HG03159 (cell line): ENCODE data around the gene DENND1A.
"Not testable (repeated sequence)": the region's sequence is repeated elsewhere in the genome, so short reads cannot be mapped to it uniquely, and the experiment has no call there.

ENCODE experiments used
- ATAC-seq: cut with Tn5 transposase; IDR thresholded peaks from one replicate; pipeline ENCODE4 v1.9.1; 2021; ENCODE audit warnings: mild to moderate bottlenecking, moderate library complexity; ENCODE audit not compliant: unreplicated experiment

The DENND1A gene

DNA sequence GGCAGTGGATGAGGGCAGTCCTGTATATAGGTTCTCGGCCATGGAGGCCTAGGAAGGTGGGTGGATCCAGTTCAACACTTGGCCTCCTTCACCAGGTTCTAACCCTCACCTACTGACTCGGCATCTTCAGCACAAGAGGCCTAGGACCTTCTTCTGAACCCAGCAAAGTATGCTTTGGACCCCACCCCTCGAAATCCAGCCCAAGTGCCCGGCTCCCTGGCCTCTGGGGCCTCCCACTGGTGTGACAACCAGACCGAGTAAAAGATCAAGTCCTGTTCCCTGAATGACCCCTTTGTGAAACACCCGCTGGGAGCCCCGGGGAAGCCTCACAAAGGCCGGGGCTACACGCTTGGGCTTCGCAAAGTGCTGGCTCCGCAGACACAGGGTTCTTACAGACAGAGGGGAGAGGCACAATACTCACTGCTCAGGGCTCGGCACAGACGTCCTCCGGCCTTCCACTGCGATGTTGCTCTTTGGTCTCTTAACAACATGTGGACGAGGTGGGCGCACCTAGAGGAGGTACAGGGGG, 526.9 kb downstream of the DENND1A start:
- ATAC-seq, result no peak

DNA sequence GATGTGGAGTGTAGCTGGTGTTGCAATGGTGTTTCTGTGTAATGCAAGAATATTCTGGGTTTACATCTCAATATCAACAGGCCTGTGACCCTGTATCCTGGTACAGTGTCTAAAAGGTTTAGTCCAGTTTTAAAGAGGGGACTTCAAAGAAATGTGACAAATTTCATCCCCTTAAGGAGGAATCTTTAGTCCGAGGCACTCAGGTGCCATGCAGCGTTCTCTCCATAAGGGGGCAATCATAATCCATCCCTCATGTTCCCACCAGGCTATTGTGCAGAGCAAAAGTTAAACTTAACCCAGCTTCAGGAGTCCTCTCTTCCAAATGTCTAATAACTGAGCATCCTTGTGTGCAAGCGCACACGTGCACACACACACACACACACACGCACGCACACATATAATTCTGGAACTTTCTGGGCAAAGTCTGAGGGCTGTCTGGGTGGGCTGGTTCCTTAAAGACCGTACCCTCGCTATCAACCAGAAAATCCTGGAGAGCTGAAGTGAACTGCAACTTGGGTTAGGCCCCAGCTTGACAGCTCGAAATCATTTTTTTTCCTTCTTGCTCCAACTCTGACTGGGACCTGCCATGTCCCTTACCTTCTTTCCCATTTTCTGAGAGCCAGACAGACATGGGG, 527.9 kb downstream of the DENND1A start:
- ATAC-seq, result no peak

DNA sequence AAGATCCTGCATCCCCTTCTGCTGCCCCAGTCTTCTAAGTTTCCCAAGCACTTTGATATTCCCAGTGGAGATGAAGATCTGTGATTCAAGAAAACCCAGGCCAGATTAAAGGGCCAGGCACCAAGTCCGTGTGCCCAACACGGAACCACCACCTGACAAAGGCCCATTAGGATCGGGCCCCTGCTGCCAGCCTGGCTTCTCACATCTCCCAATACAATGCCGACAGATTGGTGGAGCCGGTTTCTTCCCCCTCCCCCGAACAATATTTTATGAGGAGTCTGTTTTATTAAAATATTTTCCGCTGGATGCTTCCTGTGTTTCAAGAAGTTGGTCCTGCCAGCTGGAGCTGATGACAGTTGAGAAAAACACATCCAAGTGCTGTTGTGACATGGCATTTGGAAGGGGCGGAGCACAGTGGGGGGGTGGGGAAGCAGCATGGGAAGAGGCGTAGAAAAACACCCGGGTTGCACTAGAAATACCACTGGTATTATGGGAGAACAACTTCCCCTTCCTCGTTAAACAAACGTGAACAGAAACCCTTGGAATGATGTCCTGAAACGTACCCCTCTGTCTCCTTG, 528.9 kb downstream of the DENND1A start:
- no peak for ATAC-seq

DNA sequence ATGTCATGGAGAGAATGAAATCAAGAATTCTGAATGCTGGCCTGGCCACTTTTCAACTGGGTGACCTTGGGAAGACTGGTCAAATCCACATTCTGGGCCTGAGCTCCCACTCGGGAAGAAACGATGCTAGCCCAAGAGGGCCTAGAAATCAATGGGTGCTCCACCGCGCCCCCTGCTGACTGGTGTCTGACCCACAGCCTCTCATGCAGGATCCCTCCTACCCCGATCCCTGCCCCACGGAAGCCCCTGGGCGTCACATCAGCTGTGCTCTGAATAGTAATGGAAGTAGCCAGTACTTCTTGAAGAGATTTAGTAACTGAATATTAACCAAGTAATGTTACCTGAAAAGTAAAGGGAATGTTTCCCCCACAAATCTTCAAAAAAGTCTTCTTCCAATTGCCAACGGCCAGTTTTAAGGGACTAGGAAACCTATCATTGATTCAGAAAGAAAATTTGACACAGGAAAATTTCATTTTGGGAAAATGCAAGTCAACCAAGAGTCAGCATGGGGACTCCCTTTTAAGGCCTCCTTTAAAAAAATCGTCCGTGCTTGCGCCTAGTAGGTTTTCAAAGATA, 530.0 kb downstream of the DENND1A start:
- no peak for ATAC-seq

DNA sequence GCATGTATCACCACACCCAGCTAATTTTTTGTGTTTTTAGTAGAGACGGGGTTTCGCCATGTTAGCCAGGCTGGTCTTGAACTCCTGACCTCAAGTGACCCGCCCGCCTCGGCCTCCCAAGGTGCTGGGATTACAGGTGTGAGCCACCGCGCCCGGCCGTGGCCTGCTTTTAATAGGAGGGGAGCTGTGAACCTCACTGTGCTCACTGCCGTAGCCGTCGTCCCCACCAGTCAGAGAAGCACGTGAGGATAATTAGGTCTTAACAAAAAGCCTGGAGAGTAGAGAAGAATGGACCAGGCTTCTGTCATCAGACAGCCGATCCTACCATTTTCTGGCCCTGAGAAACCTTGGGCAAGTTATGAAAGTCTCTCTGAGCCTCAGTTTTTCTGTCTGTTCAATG, 531.0 kb downstream of the DENND1A start:
- ATAC-seq, result not testable (repeated sequence)

DNA sequence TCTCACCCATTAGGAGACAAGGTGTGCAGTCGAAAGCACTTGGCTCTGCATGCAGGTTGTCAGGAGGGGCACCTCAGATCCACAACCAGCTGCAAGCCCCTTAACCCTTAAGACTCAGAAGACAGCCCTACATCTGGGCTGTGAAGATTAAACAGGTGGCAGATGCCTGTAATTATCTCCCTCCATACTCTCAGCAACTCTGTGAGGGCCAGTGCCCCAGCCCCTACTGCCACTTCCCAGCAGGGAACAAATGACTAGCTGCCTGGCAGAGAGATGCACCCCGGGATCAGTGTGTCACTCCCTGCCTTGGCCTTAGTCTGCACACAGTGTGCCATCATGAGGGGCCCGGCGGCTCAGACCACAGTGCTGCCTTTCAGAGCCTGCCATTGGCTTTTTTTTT, 532.0 kb downstream of the DENND1A start:
- no peak for ATAC-seq

DNA sequence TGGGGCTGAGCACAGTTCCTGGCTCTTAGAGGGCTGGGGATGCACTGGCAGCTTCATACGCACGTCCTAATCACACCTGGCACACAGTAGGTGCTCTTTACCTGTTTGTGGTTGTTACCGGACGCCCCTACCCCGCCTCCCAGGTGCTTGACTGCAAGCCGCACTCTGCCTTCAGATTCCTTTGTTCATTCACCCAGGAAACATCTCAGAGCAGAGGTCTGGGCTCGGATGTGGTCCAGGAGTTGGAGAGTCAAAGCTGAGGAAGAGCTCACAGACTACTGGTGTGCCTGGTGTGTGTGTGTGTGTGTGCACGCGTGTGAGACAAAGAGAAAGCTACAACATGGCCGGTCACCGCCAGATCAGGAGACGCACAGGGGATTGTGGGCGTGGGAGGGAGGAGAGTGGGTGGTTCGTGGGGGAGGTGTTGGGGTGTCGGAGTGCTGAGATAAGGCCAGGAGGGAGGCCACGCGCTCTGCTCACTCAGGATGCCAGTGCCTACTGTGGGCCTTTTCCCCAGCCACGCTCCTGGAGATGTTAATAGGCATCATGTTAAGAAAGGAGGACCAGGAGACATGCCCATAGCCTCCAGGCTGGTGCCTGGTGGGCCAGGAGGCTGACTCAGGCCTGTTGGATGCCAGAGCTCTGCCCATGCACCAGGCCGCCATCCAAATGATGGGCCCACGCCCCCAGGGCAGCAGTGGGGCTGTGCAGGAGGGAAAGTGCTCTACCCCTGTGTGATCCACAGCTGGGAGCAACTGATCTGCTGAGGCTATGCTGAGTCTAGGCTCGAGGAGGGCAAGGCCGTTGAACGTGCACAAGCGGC, 534.0 kb downstream of the DENND1A start:
- no peak for ATAC-seq

DNA sequence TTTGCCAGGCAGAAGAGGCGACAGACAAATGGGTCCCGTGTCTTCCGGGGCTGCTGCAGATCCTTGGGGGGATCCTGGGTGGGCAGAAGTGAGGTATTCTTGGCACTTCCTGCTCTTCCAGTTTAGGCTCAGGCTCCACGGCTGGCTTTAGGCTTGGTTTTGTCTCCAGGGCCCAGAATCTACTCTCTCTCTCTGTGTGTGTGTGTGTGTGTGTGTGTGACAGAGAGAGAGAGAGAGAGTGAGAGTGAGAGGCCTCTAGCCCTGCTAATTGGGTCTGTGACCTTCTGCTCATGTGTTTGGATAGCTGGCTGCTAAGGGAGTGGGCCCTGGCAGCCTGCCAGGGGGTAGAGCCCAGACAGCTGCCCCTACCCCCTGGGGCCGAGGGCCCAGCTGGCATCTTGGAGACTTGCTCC, 534.6 kb downstream of the DENND1A start:
- no peak for ATAC-seq

DNA sequence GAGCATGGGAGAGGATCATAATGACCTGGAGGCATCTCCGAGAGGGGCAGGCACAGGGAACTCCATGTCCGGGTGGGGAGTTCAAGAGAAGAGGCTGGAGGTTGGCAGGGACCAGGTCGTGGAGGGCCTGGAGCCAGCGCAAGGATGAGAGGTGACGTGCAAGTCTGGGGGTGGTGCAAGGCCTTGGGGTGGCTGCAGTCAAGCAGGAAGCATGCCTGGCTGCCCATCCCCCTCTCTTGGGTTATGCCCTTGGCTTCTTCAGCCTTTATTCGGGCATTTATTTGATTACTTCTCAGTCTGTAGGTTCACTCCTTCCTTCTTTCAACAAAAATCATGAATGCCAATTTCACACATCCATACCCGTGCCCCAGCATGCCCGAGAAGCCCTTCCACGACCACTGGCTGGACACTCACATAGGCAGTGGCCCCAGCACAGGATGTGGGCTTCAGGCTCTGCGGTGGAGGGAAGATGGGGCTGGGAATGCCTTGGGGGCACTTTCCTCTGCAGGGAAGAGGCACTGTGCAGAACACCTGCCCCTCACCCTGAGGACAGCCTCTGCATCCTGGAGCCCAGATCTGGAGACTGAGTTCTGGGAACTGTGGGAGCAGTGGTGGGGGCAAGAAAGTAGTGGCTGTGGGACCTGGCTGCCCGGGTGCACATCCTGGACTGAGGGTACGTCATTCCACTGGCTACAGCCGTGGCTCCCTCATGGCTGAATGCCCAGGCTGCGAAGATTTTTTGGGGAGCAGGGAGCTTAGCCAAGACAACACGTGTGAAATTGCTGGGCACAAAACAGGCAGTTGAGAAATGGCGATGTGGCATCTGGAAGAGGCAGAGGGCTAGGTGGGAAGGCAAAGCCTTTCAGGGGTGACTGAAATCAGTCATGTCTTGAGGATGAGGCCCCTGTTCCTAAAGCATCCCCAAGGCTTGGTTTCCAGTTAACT, 535.4 kb downstream of the DENND1A start:
- no peak for ATAC-seq

DNA sequence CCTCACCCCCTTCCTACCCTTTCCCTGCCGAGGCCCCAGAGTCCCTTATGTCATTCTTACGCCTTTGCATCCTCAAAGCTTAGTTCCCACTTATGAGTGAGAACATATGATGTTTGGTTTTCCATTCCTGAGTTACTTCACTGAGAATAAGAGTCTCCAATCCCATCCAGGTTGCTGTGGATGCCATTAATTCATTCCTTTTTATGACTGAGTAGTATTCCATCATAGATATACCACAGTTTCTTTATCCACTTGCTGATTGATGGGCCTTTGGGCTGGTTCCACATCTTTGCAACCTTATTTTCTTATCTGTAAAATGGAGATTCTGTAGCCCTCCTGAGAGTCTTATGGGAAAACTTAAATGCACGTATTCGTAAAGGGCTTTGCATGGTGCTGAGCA, 537.1 kb downstream of the DENND1A start:
- ATAC-seq, result no peak

DNA sequence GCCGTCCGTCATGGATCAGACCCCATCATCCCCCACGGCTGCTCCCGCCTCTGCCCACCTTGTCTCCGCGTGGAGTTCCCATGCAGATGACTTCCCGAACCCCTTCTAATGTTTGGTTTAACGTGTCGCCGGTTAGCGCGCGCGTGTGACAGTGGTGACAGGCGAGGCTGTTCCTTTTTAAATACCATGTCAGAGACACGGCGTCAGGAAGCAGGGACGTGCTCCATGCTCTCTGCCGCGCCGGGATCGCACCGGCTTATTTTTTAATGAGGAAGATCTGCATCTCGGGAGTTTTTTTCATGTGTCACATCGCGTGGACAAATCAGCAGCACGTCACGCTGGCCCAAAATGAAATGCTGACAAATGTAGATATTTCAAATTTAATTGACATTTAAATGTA, 538.0 kb downstream of the DENND1A start:
- ATAC-seq, result no peak

DNA sequence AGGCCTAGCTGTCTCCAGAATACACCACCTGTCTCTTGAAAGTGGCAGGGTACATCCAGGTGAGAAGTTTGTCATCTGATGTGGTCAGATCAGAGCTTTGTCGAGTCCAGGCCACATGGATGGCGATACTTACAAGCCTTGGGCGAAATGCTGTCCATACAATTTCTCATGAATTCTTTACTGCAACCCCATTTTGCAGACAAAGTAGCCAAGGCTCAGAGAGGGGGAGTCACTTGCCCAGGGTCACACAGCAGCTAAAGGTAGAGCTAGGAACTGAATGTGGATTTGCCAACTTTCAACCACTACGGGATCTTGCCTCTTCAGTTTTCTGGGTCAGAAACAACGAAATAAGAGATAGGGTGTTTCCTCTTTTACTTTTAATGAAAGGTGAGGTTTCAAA, 538.7 kb downstream of the DENND1A start:
- ATAC-seq, result no peak

DNA sequence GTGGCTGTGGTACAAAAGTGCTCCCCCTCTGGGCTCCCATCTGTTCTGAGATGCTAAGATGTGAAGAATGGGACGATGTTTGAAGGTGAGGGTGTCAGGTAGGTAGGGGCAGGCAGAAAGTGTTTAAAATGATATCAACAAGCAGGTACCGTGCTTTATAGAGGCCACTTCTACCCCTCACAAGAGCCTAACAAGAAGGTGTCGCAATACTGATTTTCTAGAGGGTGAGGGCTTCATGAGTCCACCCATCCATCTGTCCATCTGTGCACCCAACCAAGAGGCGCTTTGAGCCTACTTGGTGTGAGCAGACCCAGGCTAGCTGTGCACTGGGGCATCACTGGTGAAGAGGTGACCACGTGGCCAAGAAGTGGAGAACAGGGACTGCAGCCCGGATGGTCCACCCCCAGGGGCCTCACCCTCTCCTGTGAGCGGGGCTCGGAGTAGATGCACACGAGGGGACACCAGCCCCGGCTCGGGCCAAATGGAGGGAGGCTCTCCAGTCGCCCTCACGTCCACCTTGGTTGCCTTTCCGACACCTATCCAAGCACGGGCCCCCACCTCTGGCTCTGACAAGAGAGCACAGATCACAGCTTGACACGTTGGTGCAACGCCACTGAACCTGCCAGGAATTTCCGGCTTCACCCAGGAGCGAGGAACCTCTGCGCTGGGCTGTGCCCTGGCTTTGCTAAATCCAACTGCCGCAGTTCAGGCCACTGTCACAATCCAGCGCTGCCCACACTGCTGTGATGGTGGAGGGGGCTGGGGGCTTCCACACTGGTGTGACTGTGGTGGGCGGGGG, 539.4 kb downstream of the DENND1A start:
- ATAC-seq, result no peak

DNA sequence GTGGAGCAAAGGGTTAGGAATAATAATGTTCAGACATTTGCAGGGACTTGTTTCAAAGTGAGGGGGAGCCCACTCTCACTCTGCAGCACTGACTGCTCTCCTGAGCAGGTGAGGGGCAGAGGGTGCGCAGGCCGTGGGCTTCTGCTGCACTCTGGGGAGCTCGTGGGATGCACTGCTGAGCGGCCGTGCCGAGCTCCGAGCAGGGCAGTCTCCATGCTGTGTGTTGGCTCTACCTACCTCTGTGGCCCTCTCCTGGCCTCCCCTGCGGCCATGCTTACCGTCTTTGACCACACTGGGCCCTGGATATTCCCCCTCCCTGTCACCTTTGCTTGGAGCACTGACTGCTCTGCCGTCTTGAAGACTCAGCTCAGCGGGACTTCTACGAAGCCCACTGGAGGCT, 540.2 kb downstream of the DENND1A start:
- no peak for ATAC-seq

DNA sequence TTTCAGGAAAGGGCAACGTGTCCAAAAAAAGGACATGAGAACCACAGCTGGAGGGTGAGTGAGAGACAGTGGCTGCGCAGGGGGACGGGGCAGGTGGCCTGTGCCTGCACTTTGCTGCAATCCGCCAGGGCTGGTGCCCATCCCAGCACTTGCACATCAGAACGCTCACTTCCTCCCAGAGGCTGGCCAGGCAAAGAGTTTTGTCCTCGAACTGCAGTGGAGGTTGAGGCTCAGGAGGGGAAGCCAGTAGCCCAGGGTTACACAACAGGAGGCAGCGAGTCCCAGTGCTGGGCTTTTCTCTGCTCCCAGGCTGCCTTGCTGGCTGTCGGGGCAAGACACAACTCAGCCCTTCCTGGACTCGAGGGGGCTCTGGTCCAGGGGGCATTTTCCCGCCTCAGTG, 540.9 kb downstream of the DENND1A start:
- ATAC-seq, result no peak

DNA sequence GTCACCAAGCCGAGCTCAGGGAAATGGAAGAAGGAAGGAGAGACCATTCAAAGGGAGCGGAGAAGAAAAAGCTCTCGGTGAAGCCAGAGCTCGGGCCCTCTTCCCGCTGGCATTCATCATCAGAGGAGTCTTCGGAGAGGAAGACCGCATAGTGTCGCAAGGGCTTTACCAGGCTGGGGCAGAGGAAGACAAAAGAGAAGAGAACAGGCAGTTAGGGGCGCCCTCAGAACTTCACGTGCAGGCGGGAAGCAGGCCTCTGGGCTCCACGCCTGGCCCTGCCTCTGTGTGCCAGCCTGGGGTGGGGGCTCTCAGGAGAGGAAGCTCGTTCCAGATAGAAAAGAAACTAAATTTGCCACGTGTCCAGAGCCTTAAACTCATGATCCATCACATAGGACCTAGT, 542.2 kb downstream of the DENND1A start:
- no peak for ATAC-seq

DNA sequence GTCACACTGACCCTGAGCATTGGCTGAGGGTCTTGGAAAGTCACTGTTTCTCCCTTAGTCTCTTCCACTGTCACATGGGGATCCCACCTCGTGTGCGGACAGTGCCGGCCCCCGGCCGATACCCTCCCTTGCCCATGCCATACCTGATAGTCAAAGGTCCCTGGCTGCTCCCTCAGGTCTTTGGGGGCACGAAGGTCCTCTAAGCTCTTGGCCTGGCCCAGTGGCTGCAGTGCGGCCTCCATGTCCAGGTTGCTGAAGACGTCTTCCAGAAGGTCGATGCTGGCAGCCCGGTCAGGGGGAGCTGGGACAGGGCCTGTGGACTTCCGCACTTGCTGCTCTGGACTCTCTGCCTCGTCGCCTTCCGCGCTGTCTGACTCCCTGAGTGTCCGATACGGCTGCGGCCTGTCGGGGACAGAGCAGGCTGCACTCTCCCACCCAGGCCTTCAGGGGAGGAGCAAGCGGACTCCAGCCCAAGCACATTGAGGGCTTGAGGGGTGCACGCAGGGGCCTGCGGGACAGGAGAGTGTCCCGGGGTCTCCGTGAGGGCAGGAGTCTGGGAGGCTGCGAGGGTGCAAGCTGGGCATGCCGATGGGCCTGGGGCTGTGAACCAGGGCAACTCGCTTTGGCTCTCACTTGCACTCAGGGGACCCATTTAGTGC, 546.3 kb downstream of the DENND1A start:
- ATAC-seq, result no peak

DNA sequence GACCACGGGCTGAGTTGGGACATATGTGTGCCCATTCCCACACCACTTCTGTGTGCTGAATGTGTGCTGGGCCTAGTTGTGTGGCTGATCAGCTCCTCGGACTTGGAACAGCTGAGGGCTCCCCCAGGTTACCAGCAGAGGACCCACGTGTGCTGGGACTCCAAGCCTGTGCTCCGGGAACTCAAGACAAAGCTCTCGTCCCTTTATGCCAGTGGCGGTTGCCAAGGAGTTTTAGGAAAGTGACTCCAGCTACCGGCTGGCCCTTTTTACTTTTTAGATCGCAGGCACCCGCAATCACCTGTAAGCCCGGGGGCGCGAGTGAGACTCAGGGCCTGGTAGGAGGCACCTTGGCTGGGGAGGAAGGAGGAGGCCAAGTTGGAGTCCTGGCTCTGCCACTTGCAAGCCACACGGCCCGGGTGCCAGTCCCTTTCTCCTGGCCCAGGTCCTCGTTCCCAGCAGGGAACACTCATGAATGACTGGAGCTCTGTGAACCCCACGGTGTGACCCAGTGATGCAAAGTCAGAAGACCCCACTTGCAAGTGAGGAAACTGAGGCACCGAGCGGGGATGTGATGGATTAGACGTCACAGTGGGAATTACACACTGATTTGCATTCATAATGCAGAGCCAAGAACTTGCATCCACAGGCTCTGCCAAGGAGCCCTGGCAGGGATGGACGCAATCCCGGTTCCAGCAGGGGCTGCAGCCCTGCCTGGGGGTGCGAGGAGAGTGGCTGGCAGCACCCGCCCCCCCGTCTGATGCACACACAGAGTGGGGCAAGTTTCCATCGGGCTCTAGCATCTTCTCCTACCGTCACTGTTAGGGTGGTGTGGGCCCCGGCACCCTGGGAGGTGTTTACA, 547.0 kb downstream of the DENND1A start:
- no peak for ATAC-seq
